Stimulated activated CD8-positive, alpha-beta memory T cell treated with anti-CD3 and anti-CD28 coated beads, Interleukin-4, amount 100 ng/mL, for 24 hours (primary cell): ENCODE results near the gene HEPACAM.

Source experiments
- DNase-seq: peaks from one replicate; pipeline ENCODE4 v3.0.0-alpha.2; 2020; ENCODE audit warnings: low read depth

HEPACAM gene

DNA sequence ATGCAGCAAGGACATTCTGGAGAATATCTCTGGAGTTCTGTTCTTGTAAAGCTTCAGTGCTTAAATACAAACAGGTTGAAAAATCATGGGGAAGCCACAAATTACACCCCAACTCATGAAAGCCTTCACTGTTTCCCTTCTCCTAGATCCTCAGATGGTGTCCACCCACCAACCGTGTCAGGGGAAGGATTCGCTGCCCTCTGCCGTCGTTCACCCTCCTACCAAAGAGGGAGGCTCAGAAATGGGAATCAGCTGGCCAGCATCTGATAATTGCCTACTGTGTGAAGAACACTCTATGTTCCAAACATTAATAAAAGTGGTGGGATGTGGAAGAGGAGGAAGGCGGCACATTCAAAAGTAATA lies 7.4 kb upstream of the HEPACAM start:
- no peak for DNase-seq

GRCh38 chr11:124942466-124943253 lies 6.8 kb upstream of the HEPACAM start:
- no peak for DNase-seq

DNA sequence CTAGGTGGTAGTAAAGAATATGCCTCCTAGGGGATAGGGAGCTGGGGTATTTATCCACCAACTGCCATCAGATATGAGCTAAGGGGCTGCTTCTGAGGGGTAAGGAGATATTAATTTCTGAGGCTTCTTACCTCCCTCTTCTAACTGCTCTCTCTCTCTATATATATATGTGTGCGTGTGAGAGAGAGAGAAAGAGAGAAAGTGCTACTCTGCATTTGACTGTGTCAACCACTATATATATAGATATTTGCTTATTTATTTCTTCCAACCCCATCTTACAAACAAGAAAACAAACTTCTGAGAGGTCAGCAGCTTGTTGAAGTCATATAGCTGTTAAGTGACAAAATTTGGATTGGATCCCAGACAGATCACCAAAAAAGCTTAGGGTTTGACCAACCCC lies 5.9 kb upstream of the HEPACAM start:
- DNase-seq: no peak

DNA sequence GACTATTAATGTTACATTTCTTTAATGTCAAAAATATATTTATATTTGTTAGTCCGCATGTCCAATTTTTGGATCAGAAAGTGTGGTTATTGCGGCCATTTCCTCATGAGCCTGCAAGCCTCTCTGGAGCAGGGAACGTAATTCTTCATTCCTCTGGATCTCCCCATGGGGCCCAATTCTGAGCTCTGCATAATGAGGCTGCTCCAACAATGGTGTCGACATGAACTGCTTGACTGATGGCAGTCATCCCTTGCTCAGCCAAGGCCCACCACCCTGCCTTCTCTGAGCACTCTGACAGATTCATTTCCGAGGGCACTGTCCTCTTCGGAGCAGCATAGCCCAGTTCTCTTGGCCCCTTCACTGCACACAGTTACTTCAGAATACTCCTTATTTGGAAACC lies 3.1 kb upstream of the HEPACAM start:
- DNase-seq: no peak

DNA sequence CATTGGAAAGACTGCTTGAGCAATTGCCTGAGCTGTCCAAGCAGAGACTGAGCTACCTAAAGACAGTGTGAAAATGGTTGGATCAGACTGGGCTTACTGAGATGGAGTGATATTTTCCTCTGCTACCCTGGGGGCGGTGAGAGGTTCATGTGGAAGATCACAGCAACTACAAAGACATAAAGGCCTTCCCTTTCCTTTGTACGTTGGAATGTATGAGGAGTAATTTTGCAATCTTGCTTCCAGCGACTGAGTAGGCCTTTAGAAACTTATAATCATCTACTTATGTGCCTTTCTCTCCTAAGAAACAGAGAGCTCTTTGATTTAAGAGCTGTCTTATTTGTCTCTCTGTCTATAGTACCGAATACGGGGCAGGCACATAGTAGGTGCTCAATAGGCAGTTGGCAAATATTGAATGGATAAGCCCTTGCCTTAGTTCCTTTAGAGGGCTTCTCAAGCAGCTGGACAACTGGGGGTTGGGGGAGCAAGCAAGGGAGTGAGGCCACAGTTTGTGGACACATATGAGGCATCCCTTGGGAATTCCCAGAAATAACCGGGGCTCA lies 2.4 kb upstream of the HEPACAM start:
- no peak for DNase-seq

- no peak for DNase-seq
Measured at GRCh38 chr11:124937336-124937935, 1.6 kb upstream of the HEPACAM start.

- DNase-seq: no peak
Measured at GRCh38 chr11:124934862-124935547, 842 bp downstream of the HEPACAM start.

DNA sequence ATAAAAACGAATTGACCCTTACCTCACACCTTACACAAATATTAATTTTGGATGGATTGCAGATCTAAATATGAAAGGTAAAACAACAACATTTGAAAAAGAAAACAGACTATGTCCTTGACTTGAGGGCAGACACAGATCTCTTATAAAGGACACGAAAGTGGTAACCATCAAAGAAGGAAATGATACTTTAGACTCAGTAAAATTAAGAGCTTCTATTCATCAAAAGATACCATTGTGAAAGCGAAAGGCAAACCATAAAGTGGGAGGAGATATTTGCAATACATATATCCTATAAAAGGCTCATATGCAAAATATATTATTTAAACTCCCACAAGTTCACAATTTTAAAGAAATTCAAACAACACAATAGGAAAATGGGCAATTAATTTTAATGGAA lies 5.0 kb downstream of the HEPACAM start:
- no peak for DNase-seq

DNA sequence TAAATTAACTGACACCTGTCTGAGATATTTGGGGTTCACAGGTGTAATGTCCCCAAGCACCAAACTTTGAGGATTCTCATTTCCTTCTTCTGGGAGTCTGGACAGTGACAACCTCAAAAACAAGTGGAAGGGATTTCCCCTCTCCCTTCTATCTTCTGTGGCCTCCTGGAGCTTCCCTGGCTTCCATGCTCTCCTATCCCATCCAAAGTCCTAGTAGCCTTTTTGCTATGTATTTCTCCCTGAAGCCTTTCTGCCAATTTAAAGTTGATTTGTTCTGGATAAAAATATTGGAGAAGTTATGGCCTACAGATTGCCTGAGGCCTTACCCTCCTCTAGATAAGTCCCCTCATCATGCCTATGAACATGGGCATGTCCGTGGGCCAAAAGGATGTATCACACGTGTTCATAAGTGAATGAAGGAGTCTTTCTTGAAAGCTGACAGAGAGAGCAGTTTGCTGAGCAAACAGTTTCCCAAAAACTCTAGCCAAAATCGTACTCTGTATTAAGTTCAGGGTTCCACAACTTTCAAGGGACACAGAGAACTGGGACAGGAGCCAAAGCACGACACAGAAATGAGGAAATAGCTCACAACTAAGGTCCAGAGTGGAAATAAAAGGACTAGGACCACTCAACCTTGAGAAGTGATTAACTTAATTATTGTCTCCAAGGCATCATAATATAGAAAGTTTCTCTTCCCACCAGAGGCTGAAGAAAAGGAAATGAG lies 6.7 kb downstream of the HEPACAM start:
- DNase-seq: no peak

DNA sequence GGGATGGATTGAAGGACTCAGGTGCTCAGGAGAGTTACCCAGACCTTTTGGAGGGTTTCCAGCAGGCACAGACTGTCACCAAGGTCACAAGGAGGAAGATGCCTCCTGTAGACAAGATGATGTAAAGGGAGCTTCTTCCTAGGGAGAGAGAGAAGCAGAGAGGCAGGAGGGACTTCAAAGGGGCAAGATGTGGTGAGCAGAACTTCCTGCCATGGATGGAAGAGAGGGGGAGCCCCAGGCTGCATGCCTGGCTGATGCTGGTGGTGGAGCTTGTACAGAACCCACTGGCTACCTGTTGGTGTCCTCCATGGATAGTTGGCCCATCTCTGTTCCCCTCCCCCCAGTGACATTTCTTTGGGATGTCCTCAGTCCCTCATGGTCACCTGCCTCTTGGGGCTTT lies 12.6 kb downstream of the HEPACAM start:
- no peak for DNase-seq

DNA sequence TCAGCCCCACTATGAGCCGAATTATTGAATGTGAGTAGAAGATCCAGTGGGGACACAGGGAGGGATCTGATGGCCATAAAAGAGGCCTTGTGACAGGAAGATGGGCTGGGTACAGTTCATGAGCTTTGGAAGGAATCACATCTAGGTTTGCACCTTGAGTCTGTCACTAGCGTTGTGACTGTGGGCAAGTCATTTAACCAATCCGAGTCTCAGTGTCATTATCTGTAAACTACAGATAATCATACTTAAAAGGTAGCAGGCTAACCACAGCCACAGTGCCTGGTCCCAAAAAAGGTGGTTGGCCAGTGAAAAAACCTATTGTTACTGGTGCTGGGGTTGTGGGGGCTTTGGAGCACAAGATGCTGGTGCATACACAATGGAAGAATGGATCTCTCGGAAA lies 13.0 kb downstream of the HEPACAM start:
- DNase-seq: no peak

- DNase-seq: peak; percentile 73
Measured at GRCh38 chr11:124920870-124921609, 14.8 kb downstream of the HEPACAM start.

- no peak for DNase-seq
Measured at GRCh38 chr11:124920356-124920755, 15.5 kb downstream of the HEPACAM start.

- no peak for DNase-seq
Measured at GRCh38 chr11:124919898-124920297, 15.9 kb downstream of the HEPACAM start.

DNA sequence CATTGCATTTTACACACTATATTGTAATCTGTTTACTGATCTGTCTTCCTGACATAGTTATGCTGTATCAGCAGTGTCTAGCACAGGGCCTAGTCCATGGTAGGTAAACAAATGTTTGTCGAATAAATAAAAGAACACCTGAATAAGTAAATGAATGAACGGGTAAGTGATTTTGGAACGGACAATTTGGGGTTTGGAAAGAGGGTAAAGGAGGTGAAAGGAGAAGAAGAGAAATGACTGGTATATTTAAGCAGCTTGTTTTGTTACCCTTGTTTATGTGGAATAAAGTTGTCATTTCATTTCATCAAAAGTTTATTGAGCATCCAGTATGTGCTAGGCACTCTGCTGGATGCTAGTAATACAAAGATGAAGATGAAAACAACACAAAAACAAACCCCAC lies 16.9 kb downstream of the HEPACAM start, which contains the start of gene HEPN1:
Gene HEPN1 (plus strand): TSS at position 301 of the 400 bp plus-strand sequence.
- DNase-seq: no peak

- no peak for DNase-seq
Measured at GRCh38 chr11:124917115-124917637, 18.7 kb downstream of the HEPACAM start.

GRCh38 chr11:124916370-124916710 lies 19.5 kb downstream of the HEPACAM start:
- DNase-seq: no peak

GRCh38 chr11:124915541-124916369 lies 20.1 kb downstream of the HEPACAM start:
- DNase-seq: no peak

DNA sequence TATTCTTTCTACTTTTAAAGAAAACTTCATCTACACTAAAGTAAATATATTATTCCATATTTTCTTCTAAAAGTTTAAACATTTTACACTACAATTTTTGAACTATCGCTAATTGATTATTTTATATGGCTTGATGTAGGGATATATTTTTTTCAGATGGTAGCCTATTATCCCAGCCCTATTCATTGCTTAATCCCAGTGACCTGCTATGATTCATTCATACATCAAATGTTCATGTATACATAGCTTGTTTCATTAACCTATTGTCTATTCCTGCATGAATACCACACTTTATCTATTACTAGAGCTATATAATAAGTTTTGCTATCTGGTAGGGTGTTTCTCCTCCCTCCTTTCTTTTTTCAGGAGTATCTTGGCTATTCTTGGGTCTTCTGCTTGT lies 33.2 kb downstream of the HEPACAM start:
- no peak for DNase-seq

DNA sequence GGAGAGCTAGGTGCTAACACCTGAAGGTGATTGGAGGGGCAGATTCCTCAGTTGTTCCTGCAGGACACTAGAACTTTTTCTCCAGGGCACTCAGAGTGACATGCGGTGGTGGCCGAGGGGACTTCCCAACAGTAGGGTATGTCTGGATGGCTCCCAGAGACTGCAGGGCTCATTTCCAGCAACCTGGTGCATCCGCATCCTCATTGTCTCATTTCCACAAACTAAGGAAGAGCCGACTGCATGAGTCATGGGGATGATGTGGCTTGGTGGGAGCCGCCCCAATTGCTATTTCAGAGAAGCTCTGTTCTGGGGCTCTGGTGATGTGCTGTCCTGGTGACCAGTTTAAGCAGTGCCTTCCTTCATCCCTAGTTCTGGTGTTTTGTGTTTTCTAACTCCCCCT lies 35.4 kb downstream of the HEPACAM start:
- no peak for DNase-seq
